Suprapubic skin (tissue), 4 donors: Measurements from ENCODE around the gene PIN4.

Experiments used
- CTCF ChIP-seq, 2 donors: fragments of 200-600 bp in 1 of 2; fragments of 450-650 bp in 1 of 2; sonication (generic) in 1 of 2; IDR thresholded peaks; one replicate each; pipeline ENCODE4 v1.5.1; 2016 to 2019; ENCODE audit warnings: antibody characterized with exemption in 2 of 2, mild to moderate bottlenecking in 1 of 2, moderate library complexity in 1 of 2
- POLR2A ChIP-seq, 2 donors: fragments of 450-650 bp; IDR thresholded peaks; one replicate each; pipeline ENCODE4 v1.6.1; 2017; ENCODE audit warnings: antibody characterized with exemption in 2 of 2, mild to moderate bottlenecking in 2 of 2, moderate library complexity in 2 of 2
- POLR2AphosphoS5 ChIP-seq, 3 donors: sonication (generic); formaldehyde crosslinking; IDR thresholded peaks; one replicate each; pipeline ENCODE4 v1.6.1; 2017; ENCODE audit warnings: antibody characterized with exemption in 3 of 3

- no peak for TF ChIP-seq CTCF (IDR thresholded peaks at IDR 0.05)
- no peak for TF ChIP-seq POLR2A (IDR thresholded peaks at IDR 0.05)
- no peak for TF ChIP-seq POLR2AphosphoS5 (IDR thresholded peaks at IDR 0.05)
These were observed 56.6 kb downstream of the PIN4 start for GRCh38 chrX:72238183-72238582.
